NB4 (cell line): ENCODE results near the gene SPAG4.

ENCODE experiments used
- CTCF ChIP-seq: IDR thresholded peaks from one replicate; pipeline ENCODE4 v1.5.1; 2012; ENCODE audit warnings: low read depth, low read length
- TF ChIP-seq, protein P1 (sequence below): IDR thresholded peaks from 2 replicates; pipeline ENCODE4 v1.6.1; 2011; ENCODE audit warnings: low read depth, low read length

DNA sequence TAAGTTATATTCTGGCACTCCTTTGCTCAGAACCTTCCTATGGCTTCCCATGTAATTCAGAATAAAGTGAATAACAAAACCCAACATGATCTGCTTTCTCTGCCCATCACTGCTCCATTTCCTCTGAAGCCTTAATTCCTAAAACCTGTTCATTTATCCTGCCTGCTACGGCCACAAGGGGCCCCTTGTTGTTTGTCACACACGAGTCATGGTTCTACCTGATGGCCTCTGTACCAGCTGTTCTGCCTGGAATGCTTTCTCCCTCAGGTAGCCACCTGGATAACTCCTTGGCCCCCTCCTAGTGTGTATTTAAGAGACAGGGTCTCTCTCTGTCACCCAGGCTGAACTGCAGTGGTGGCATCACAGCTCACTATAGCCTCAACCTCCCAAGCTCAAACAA is 47.0 kb upstream of the SPAG4 start:
- peak; percentile 26 for TF ChIP-seq CTCF
- TF ChIP-seq, protein P1, sequence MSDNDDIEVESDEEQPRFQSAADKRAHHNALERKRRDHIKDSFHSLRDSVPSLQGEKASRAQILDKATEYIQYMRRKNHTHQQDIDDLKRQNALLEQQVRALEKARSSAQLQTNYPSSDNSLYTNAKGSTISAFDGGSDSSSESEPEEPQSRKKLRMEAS: no peak
